Retina (tissue), 1 donor: ENCODE results near the gene STPG2.
"Not testable (repeated sequence)": the region's sequence is repeated elsewhere in the genome, so short reads cannot be mapped to it uniquely, and the experiment has no call there.

Experiments
- DNase-seq: peaks from one replicate; pipeline ENCODE4 v3.0.0-alpha.2; 2016

Gene STPG2

GRCh38 chr4:97942137-97942536 lies 201.1 kb downstream of the STPG2 start:
- no peak for DNase-seq

- DNase-seq = no peak
These were observed 205.1 kb downstream of the STPG2 start for GRCh38 chr4:97938141-97938540.

- no peak for DNase-seq
These were observed 218.8 kb downstream of the STPG2 start for GRCh38 chr4:97924341-97924958.

- no peak for DNase-seq
These were observed 220.2 kb downstream of the STPG2 start for GRCh38 chr4:97923096-97923495.

GRCh38 chr4:97917115-97917514 lies 226.2 kb downstream of the STPG2 start:
- DNase-seq = no peak

GRCh38 chr4:97912156-97912555 lies 231.1 kb downstream of the STPG2 start:
- no peak for DNase-seq

GRCh38 chr4:97911236-97911906 lies 231.9 kb downstream of the STPG2 start:
- peak; percentile 5 for DNase-seq

GRCh38 chr4:97910005-97910404 lies 233.3 kb downstream of the STPG2 start:
- no peak for DNase-seq

GRCh38 chr4:97903436-97904189 lies 239.7 kb downstream of the STPG2 start:
- not testable (repeated sequence) for DNase-seq

GRCh38 chr4:97900229-97900628 lies 243.0 kb downstream of the STPG2 start:
- DNase-seq = no peak

GRCh38 chr4:97892592-97893266 lies 250.5 kb downstream of the STPG2 start:
- DNase-seq = no peak

- no peak for DNase-seq
These were observed 263.3 kb downstream of the STPG2 start for GRCh38 chr4:97879942-97880341.

GRCh38 chr4:97868097-97868496 lies 275.2 kb downstream of the STPG2 start:
- DNase-seq = no peak

- no peak for DNase-seq
These were observed 275.7 kb downstream of the STPG2 start for GRCh38 chr4:97867557-97868091.

GRCh38 chr4:97866821-97867556 lies 276.3 kb downstream of the STPG2 start:
- DNase-seq = peak; percentile 3

- DNase-seq = no peak
These were observed 292.2 kb downstream of the STPG2 start for GRCh38 chr4:97851115-97851514.

- DNase-seq = no peak
These were observed 297.5 kb downstream of the STPG2 start for GRCh38 chr4:97845758-97846157.

GRCh38 chr4:97841512-97841911 lies 301.8 kb downstream of the STPG2 start:
- DNase-seq = no peak

GRCh38 chr4:97836662-97837061 lies 306.6 kb downstream of the STPG2 start:
- DNase-seq = no peak

GRCh38 chr4:97828646-97829045 lies 314.6 kb downstream of the STPG2 start:
- no peak for DNase-seq

GRCh38 chr4:97819294-97819693 lies 324.0 kb downstream of the STPG2 start:
- no peak for DNase-seq

GRCh38 chr4:97812768-97813167 lies 330.5 kb downstream of the STPG2 start:
- no peak for DNase-seq
